Activated effector memory CD4-positive, alpha-beta T cell treated with anti-CD3 and anti-CD28 coated beads, Interleukin-2, amount 50 U/mL, for 16 hours (primary cell): ENCODE measurements around the gene TTC28.
"Not testable (repeated sequence)": the region's sequence is repeated elsewhere in the genome, so short reads cannot be mapped to it uniquely, and the experiment has no call there.

Experiments
- DNase-seq: peaks from one replicate; pipeline ENCODE4 v3.0.0-alpha.2; 2020

The TTC28 gene

GRCh38 chr22:28600546-28601143 is 79.0 kb downstream of the TTC28 start:
- no peak for DNase-seq

GRCh38 chr22:28599693-28600092 is 79.9 kb downstream of the TTC28 start:
- DNase-seq, result no peak

DNA sequence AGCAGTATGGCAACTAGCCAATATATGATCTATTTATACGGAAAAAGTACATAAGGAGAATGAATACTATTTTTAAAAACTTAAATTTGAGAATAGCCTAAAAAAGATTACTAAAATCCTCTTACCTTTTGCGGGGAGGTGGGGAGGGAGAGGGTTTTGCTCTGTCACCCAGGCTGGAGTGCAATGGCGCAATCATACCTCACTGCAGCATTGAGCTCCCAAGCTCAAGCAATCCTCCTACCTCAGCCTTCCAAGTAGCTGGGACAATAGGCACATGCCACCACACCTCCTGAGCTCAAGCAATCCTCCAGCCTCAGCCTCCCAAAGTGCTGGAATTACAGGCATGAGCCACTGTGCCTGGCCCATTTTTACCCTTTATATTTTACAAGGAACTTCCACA is 82.0 kb downstream of the TTC28 start:
- no peak for DNase-seq

- DNase-seq, result no peak
Observed at GRCh38 chr22:28594797-28595462, 84.7 kb downstream of the TTC28 start.

DNA sequence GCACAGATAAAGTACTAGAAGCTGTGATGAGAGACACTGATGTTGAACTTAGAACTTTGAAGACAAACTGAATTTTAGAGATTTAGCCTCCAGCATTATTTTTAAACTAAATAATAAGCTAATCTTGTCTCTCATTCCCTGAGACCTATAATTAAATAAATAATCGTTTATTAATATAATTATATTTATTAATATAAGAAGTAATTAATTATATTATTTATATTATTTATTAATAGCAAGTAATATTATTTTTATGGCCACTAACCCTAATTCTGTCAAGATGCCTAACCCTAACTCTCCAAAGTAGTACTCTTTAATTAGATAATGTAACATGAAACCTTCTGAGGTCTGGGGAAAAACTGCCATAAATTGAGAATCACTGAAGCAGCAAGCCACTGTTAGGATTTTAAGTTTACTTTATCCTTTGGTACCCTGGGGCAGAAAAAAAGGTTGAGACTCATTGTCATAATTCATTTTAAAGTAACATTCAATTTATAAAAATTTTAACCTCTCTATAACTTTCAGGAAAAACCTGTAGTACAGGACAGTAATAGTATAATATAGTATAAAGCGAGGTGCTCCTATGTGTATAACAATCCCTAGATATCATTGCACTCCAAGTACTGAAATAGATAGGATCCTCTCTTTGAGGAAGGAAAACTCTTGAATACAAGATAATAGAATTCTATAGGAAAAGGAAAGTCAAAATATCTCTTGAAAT is 85.4 kb downstream of the TTC28 start:
- no peak for DNase-seq

GRCh38 chr22:28593299-28593698 is 86.3 kb downstream of the TTC28 start:
- DNase-seq, result no peak

DNA sequence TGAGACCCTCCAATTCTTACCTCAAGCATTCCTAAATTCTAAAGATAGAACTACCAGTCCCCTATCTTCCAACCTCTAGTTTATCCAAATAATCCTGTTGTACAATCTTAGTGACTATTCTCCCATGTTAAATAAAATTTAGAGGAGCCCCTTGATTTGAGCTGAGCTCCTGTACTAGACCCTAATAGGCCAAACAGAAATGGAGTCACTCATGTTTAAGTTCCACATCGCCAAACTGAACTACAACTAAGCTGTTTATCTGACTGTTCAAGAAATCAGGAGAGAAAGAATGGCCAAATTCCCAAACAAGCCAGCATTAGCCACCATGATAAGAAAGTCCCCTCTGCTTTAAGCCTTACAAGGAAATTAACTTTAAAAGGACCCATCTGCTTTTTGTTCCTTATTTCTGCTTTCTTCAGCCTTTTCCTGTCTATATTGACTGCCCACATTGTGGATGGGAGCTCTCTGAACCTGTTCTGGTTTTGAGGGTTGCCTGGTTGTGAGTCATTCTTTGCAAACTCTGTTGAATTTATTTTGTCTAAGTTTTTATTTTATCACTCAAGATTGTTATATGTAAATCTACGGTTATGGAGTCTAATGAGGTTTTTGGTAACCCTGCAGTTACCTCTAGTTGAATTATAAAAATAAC is 90.4 kb downstream of the TTC28 start:
- DNase-seq, result no peak

DNA sequence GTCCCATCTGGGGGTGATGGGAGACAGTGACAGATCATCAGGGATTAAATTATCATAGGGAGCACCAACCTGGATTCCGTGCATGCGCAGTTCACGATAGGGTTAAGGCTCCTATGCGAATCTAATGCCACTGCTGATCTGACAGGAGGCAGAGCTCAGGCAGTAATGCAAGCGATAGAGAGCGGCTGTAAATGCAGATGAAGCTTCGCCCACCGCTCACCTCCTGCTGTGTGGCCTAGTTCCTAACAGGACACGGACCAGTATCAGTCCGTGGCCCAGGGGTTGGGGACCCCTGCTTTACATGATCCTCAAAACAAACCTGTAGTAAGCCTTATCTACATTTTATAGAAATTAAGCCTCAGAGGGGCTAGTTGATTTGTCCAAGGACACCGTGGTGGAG is 94.3 kb downstream of the TTC28 start:
- DNase-seq, result no peak

DNA sequence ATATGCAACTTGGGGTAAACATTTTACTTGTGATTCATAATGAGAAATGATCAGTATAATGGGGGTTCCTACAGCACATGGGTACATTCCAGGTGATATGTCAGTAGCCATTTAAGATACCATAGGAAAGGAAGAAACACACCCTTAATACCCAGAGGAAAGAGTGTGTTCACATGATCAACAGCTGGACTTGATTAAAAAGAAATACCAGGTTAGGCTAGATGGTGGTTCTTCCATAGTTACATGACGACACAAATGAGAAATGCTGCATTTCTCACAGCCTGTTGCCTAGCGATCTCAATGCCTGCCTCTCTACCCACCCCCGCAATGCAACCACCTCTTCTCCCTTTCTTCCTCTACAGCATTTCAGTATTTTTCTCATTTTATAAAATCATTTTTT is 96.8 kb downstream of the TTC28 start:
- no peak for DNase-seq

DNA sequence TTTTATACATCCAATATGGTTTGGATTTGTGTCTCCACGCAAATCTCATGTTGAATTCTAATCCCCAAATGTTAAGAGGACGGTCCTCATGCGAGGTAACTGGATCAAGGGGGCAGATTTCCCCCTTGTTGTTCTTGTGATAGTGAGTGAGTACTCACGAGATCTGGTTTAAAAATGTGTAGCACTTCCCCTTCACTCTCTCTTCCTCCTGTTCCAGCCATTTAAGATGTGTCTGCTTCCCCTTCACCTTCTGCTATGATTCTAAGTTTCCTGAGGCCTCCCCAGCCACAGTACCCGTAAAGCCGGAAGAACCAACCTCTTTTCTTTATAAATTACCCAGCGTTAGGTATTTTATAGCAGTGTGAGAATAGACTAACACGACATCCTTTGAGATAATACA is 98.6 kb downstream of the TTC28 start:
- DNase-seq, result no peak

DNA sequence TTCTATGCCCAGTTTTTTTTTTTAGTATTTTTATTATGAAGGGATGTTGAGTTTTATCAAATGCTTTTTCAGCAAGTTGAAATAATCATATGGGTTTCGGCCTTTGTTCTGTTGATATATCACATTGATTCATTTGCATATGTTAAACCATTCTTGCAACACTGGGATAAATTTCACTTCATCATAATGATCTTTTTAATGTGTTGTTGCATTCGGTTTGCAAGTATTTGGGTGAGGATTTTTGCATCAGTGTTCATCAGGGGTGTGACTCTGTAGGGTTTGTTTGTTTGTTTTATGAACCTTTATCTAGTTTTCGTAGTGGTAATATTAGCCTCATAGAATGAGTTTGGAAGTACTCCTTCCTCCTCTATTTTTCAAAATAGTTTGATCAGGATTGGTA is 103.5 kb downstream of the TTC28 start:
- no peak for DNase-seq

GRCh38 chr22:28574159-28574788 is 105.4 kb downstream of the TTC28 start:
- DNase-seq, result no peak

GRCh38 chr22:28570696-28571373 is 108.8 kb downstream of the TTC28 start:
- DNase-seq, result no peak

DNA sequence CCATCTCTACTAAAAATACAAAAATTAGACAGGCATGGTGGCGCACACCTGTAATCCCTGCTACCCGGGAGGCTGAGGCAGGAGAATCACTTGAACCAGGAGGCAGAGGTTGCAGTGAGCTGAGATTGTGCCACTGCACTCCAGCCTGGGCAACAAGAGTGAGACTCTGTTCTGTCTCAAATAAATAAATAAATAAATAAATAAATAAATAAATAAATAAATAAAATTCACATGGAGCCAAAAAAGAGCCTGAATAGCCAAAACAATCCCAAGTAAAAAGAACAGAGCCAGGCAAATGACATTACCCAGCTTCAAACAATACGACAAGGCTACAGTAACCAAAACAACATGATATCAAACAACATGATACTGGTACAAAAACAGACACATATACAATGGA is 110.7 kb downstream of the TTC28 start:
- not testable (repeated sequence) for DNase-seq

GRCh38 chr22:28568099-28568498 is 111.5 kb downstream of the TTC28 start:
- DNase-seq, result no peak

- not testable (repeated sequence) for DNase-seq
Observed at GRCh38 chr22:28566920-28567499, 112.6 kb downstream of the TTC28 start.

DNA sequence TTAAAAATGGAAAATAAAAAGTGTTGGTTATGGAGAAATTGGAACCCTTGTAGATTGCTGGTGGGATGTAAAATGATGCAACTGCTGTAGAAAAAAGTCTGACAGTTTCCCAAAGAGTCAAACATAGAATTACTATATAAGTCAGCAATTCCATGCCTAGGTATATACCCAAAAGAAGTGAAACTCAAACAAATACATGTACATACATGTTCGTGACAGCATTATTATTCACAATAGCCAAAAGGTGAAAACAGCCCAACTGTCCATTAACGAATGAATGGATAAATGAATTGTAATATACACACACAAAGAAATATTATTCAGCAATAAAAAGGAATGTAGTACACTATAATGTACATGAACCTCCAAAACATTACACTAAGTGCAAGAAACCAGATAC is 116.0 kb downstream of the TTC28 start:
- DNase-seq, result no peak

DNA sequence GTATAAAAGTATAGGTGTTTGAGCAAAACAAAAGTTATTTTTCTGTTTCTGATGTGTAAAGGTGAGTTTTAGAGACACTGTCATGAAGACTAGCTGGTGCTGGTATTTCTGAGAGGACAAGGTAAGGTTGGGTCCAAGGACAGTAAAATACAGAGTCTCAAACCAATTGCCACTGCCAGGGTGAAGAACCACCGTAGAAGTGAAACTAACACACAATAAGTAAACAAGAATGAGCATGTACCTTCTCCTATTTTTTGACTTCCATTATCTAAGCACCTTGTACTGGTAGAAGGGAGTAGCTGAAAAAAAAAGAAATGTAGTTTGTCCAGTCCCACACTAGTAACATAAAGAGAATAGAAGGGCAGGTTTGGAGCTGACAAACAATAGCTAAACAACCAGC is 117.3 kb downstream of the TTC28 start:
- DNase-seq, result no peak

GRCh38 chr22:28560743-28561101 is 118.9 kb downstream of the TTC28 start:
- DNase-seq, result not testable (repeated sequence)

DNA sequence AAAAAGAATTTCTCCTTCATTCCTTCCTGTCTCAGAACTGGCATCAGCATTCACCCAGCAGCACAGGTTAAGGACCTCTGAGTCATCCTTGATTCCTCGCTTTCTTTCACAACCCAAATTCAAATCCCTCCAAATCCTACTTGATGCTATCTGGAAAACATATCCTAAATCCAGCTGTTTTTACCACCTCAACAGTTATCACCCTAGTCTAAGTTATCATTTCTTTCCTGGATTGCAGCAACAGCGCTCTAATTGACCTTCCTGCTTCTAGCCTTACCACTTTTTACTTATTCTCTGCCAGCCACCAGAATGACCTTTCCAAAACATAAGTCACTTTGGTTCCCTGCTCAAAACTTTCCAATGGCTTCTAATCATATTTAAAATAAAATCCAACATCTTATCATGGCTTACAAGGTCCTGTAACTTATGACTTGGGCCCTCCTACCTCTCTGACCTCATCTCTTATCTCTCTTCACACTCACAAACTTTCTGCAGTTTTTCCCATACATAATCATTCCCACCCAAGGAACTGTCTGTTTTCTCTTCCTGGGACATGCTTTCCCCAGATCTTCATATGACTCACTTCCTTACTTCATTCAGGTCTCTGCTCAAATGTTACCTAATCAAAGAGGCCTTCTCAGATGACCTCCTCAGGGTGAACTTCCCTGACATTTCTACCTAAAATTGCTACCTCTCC is 119.4 kb downstream of the TTC28 start:
- no peak for DNase-seq

DNA sequence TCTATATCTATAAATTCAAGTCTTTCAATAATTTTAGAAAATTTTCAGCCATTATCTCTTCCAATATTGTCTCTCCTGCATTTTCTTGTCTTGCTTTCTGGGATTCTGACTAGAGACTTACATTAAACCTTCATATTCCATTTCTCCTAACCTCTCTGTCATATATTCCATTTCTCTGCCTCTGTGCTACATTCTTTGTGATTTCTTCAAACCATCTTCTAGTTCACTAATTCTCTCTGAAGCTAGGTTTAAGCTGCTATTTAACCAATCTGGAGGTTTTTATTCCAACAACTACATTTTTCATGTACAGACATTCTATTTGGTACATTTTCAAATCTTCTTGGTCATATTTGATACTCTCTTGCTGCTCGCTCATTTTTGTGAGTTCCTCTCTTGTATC is 122.5 kb downstream of the TTC28 start:
- no peak for DNase-seq
